ENCODE data around the gene MCTS1.
"Not testable (repeated sequence)": the region's sequence is repeated elsewhere in the genome, so short reads cannot be mapped to it uniquely, and the experiment has no call there.

Gene MCTS1, protein sequence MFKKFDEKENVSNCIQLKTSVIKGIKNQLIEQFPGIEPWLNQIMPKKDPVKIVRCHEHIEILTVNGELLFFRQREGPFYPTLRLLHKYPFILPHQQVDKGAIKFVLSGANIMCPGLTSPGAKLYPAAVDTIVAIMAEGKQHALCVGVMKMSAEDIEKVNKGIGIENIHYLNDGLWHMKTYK

DNA sequence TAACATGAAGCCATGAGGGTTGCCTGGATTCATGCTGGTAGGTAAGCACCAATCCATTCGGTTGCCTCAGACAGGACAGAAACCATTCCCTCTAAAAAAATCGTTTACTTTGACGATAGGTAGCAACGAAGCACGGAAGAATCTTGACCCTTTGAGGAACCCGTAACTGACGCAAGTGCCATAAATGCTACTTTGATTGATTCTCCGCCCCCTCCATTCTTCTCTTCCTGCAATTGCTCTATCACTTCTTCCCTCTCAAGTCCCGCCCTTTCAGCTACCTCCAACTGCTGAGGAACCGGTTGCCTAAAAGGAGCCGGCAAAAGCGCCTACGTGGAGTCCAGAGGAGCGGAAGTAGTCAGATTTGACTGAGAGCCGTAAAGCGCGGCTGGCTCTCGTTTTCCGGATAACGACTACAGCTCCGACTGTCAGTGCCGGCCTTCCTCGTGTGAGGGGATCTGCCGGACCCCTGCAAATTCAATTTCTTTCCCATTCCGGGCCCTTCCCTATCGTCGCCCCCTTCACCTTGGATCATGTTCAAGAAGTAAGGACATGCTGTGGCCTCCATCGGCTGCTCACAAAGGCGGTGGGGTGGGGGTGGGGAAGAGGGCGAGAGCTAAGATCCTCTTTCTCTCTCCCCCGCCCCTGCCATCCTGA, at the start of gene MCTS1:
MCTS1 (plus strand) TSS at position 395 of the 654 bp plus-strand sequence; CDS start at position 531, 136 bp downstream.
- DNase-seq, result peak; percentile 76 to 80

DNA sequence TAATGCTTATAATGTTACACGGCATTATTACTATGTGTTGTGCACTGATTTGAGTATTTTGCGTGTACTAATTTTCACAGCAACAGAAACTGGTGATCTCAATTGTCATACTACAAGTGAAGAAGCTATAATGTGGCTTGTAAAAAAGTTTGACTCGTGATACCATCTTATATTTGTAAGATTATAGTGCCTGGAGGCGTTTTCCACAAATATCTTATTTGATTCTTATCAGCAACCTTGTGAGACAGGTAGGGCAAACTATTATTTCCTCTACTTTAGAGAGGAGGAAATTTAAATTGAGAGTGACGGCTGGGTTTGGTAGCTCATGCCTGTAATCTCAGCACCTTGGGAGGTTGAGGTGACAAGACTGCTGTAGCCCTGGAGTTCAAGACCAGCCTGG, 47.6 kb upstream of the MCTS1 start:
- no peak for DNase-seq

DNA sequence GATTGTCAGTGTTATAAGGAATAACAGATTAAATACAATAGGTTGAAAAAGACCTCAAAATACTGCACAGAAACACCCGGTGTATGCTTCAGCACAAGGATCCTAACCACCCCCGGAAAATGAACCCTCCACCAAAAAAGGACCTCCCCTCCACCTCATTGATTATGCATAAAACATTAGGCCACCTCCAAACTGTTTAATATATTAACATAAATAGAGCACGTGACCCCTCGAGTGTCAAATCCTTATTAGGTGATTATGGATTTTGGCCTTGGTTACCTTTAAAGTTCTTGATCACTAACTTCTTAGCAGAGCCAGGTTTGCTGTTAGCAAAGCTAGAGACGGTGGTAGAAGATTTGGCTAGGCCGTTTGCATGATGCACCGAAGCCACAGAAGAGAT, 44.1 kb upstream of the MCTS1 start:
- no peak for DNase-seq

GRCh38 chrX:120560405-120560841, 43.5 kb upstream of the MCTS1 start:
- DNase-seq, result peak; percentile 49 to 57

- peak; percentile 91 for DNase-seq
Observed at GRCh38 chrX:120560842-120561633, 42.9 kb upstream of the MCTS1 start, which contains the start of gene CUL4B. Gene CUL4B, minus strand, starts transcription at chrX:120560962. Its CDS starts 324 bp downstream, at chrX:120560638.

DNA sequence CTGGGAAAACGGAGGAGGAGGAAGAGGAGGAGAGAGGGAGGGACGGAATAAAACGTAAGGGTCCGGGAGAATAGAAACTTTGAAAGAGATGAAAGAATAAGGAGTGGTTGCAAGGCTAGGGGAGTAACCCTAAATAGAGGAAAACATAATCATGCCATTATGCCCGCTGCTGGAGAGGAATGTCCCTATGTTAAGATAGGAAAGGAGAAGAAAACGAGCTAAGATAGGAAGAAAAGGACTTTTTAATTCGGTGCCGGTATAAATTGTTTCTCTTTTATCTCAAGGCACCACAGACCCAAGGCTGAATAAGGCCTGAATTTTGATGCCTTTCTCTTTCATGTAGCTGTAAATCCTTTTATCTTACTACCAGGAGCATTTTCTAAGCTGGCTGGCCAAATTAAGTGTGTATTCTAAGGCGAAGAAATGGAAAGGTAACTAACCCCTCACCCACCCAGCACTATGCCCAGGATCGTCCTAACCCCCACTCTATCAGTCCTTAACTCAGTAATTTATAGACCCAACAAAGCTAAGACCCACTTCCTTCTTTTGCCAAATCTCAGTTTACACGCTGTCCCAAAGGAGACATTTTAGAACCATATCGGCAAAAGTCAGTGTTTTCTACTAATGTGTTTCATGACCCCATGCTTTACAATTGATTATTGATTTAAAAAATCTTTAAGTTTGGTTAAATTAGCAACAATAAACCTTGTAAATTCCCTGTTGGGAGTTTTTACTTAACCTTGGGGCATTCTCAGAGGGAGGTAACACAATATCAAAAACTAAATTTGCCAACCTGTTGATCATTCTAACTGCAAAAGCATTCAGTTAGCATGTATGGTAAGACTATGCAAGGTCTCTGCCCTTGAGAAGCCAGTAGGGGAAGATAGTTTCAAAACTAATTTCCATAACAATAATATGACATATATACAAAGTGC, 42.0 kb upstream of the MCTS1 start:
- DNase-seq, result no peak

DNA sequence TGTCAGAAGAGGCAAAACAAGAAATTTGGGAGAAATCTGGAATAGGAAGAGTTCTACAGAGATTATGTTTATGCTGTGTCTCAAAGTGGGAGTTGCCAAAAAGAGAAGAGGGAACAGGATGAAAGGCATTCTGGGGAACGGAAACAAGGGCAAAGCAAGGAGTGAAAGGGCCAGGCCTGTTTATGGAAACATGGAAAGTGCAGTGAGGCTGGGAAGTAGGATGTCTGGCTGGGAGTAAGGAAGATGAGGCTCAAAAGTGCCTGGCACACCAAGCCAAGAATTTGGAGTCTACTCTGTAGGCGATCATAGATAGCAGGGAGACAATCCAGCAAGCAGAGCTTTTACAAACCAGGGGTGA, 41.4 kb upstream of the MCTS1 start:
- DNase-seq, result no peak

DNA sequence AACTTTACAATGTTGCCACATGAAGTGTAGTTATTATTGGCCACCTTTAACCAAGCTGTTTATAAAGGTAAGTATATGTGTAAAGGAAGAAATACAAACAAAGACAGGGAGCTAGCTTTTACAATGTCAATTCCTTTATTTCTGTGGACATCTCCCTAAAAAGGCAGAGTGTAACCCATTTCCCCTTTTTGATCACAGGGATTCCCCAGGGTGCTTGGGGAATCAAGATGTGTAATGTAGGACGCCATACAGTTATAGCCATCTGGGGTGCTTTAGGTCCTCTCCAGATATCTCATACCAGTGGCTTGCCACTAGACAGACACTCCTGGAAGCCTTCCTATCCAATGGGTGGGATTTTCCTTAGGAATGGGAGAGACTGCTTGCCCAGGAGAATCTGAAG, 39.0 kb upstream of the MCTS1 start:
- no peak for DNase-seq

- DNase-seq, result no peak
Observed at GRCh38 chrX:120566817-120567216, 37.1 kb upstream of the MCTS1 start.

GRCh38 chrX:120568035-120568434, 35.9 kb upstream of the MCTS1 start:
- no peak for DNase-seq

DNA sequence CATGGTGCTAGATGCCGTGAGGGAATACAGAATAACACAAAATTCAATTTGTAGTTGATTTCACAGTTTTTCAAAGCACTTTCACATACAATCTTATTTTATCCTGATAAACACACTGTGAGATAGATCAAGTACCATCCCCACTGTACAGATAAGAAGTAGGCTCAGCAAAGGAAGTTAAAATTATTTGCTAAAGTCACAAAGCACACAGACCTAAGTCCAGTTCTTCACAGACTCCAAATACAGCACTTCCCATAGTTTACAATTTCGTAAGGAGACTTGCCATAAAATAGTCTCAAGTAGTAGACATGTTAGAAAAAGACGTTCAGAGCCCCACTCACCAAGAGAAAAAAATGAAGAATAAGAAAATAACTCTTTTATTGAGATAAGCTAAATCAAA, 35.3 kb upstream of the MCTS1 start:
- DNase-seq, result no peak

- no peak for DNase-seq
Observed at GRCh38 chrX:120570011-120570600, 33.8 kb upstream of the MCTS1 start.

GRCh38 chrX:120573806-120574205, 30.1 kb upstream of the MCTS1 start:
- DNase-seq, result not testable (repeated sequence)

DNA sequence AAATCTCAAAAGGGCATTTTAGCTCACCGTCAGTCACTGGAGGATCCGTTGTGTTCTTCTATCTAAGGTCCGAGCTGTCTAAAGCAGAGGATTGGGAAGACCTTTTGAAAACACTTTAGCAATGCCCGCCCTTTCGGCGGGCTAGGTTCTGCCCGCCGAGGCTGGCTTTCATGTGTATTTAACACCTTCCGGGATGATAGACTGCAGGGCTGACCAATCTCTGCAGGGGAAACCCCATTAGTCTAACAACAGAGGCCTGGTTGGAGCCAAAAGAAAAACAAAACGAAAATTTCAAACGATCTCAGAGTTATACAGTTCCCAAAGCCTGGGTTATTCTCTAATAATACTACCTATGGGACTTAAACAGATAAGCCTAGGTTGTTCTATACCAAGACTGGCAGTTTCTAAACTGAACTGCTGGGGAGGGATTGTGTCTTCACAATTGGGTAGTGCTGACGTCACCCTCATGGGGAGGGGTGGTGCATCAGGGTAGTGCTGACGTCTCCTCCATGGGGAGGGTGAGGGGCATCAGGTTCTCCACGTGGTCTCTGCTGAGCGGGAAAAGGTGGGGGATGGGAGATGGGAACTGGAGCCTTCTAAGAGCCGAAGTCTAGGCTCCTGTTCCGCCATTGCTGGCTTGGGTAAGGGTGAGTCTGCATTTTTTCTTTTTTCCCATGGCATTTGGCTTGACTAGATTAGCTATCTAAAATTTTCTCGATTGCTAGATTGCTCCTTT, 28.4 kb upstream of the MCTS1 start:
- DNase-seq, result no peak

DNA sequence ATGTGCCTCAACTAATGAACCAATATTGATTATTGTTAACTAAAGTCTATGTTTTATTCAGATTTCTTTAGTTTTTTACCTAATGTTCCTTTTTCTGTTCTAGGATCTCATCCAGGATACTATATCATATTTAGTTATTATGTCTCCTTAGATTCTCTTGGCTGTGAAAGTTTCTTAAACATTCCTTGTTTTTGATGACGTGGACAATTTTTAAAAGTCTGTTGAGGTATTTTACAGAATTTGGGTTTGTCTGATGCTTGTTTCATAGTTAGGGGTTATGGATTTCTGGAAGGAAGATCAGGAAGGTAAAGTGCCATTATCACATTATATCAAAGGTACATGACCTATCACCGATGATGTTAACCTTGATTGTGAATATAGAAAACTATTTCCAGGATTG, 18.2 kb upstream of the MCTS1 start:
- no peak for DNase-seq

- peak; percentile 24 to 32 for DNase-seq
Observed at GRCh38 chrX:120604361-120604782, 471 bp downstream of the MCTS1 start.

DNA sequence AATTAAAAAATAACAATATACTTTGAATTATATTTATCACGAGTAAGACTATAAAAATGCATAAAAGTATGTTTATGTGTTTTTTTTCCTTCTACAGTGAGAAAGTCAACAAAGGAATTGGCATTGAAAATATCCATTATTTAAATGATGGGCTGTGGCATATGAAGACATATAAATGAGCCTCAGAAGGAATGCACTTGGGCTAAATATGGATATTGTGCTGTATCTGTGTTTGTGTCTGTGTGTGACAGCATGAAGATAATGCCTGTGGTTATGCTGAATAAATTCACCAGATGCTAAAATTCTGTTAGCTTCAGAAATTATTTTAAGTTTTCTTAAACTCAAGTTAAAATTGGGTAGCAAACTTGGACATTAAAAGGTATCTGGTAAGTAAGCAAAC, 8.2 kb downstream of the MCTS1 start:
- DNase-seq, result no peak

DNA sequence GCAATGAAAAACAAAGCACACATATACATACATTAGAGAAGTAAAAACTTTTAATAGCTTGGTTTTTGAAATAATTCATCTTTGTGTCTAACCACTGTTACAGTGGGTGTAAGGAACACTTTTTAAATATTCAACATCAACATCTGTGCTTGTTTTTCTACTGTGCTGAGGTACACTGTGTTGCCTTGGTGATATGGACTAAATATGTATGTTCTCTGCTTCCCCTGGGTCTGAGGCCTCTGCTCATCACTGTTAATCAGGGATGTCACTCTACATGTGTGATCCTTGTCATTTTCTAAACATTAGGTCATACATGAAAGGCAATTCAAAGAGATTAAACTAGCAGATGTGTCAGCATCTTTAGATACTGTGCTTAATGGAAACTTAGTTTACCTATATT, 10.9 kb downstream of the MCTS1 start:
- no peak for DNase-seq

GRCh38 chrX:120617996-120618630, 14.2 kb downstream of the MCTS1 start:
- no peak for DNase-seq

- no peak for DNase-seq
Observed at GRCh38 chrX:120625371-120625770, 21.5 kb downstream of the MCTS1 start.
